ENCODE results near the gene MCF2L.

The MCF2L gene

GRCh38 chr13:113014752-113015745 is 46.0 kb downstream of the MCF2L start:
- no peak for DNase-seq (ENCODE audit: extremely low read depth in 1 of 2, low read depth in 1 of 2)

DNA sequence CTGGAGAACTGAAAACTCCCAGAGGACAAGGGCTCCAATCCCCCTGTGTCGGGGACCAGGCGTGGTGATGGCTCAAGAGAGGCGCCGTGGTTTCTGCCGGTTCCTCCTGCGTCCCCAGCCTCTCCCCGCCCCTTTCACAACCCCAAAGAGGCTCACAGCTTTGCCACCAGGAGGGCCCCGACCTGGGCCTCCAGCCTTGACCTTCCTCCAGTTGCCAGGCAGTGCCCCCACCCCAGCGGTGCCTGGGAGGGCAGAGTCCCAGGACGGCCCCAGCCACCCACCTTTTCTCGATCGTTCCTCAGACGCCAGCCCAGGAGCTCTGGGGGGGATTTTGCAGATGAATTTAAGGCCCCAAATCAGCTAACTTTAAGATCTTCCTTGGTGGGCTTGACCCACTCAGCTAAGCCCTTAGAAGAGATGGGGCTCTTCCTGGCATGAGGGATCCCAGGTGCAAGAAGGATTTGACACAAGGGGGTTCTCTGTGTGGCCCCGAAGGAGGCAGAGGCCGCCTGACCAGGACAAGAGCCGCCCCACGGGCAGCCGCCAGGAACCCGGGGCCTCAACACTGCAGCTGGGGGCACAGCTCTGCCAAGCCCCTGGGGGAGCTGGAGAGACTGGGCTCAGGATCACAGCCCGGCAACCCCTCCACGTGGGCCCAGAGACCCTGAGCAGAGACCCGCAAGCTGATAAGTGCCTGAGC is 47.0 kb downstream of the MCF2L start:
- no peak for DNase-seq (ENCODE audit: extremely low read depth in 1 of 2, low read depth in 1 of 2)

DNA sequence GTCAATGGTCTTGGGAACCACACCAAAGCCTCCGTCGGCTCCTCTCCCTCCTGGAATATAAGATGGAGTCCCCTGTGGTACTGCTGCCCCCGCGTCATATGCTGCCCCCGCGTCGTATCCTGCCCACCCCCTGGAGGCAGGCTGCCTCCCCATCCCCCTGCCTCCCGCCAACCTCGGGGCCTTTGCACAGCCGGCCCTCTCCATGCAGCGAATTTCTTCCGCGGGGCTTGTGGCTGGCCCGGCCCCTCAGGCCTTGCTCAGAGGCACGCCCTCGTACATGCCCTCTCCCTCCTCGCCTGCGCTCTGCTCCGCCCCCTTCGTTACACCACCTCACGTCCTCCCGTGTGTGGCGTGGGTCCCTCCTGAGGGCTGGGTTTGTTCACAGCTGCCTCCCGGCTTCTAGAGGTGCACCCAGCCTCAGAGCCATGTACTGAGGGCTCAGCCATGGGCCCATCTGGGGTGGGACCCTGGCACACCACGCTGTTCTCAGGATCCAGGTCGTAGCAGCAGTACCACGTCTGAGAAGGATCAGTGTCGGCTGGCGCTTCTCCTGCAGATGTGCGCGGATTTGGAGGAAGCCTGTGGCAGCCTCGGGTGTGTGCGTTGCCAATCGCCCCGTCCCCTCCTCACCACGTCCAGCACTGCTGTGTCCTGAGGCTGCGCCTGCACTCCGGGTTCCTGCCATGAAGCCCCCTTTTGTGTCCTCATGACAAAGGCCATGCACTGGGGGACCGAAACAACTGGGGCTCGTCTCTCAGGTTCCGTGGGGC is 47.7 kb downstream of the MCF2L start:
- no peak for DNase-seq (ENCODE audit: extremely low read depth in 1 of 2, low read depth in 1 of 2)

GRCh38 chr13:113017506-113018215 is 48.6 kb downstream of the MCF2L start:
- DNase-seq (ENCODE audit: extremely low read depth in 1 of 2, low read depth in 1 of 2) = no peak

GRCh38 chr13:113018676-113019465 is 49.9 kb downstream of the MCF2L start:
- no peak for DNase-seq (ENCODE audit: extremely low read depth in 1 of 2, low read depth in 1 of 2)

DNA sequence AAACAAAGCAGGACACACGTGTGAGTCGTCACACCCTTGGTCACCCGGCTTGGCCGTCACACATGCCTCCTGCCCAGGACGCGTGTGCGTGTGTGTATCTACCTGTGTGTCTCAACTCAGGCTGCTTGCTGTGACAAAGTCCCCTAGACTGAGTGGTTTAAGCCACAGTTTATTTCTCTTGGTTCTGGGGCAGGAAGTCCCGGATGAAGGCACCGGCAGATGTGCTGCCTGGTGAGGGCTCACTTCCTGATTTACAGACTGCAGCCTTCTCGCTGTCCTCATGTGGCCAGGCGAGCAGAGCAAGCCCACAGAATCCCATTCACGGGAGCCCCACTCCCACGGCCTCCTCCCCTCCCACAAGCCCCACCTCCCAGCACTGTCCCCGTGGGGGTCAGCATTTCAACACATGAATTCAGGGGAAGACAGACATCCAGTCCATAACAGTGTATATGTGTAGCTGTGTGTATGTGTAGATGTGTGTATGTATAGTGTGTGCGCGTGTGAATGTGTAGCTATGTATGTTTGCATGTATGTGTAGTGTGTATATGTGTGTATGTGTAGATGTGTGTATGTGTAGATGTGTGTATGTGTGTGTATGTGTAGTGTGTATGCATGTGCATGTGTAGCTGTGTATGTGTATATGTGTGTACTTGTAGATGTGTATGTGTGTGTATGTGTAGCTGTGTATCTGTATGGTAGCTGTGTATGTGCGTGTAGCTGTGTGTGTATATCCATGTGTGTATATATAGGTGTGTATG is 51.5 kb downstream of the MCF2L start:
- no peak for DNase-seq (ENCODE audit: extremely low read depth in 1 of 2, low read depth in 1 of 2)

- DNase-seq (ENCODE audit: extremely low read depth in 1 of 2, low read depth in 1 of 2) = no peak
These were observed 52.4 kb downstream of the MCF2L start for GRCh38 chr13:113021391-113021790.

- no peak for DNase-seq (ENCODE audit: extremely low read depth in 1 of 2, low read depth in 1 of 2)
These were observed 52.8 kb downstream of the MCF2L start for GRCh38 chr13:113021811-113022210.

- no peak for DNase-seq (ENCODE audit: extremely low read depth in 1 of 2, low read depth in 1 of 2)
These were observed 53.4 kb downstream of the MCF2L start for GRCh38 chr13:113022391-113022744.

GRCh38 chr13:113022745-113023574 is 53.9 kb downstream of the MCF2L start:
- DNase-seq (ENCODE audit: extremely low read depth in 1 of 2, low read depth in 1 of 2) = no peak

- DNase-seq (ENCODE audit: extremely low read depth in 1 of 2, low read depth in 1 of 2) = no peak
These were observed 54.8 kb downstream of the MCF2L start for GRCh38 chr13:113023694-113024430.

DNA sequence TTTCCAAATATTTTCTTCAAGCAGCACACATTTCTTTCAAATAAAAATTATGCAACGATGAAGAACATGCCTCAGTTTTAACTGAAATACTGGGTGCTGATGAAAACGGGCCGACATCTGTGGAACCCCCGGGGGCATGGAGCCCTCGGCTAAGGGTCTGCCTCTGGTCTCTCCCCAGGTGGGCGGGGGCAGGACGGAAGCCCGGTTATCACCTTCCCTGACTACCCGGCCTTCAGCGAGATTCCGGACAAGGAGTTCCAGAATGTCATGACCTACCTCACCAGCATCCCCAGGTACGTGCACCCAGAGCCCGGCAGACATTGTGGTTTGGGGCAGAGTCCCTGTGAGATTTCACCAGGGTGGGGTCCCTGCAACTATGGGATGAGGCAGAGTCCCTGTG is 55.5 kb downstream of the MCF2L start:
- no peak for DNase-seq (ENCODE audit: extremely low read depth in 1 of 2, low read depth in 1 of 2)

DNA sequence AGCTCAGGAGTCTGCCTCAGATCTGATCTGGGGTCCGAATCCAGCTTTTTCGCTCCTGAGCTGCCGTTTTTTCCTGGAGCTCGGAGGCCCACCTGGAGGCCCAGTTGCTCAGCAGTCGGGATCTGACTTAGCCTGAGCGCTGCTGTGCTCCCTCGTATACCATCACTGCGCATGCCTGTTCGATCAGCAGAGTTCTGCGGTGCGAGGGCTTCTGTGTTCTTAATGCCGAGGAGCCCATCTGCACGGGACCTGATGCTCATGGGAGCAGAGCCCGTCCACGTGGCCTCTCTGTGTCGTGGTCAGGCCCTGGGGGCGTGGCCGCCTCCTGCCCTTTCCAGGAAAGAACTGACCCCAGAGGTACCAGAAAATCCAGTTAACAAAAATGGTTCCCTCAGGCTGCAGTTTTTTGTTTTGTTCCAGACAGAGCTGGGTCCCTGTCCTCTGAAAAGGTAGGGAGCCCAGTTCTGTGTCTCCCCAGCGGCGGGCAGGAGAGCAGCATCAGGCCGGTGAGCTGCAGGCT is 57.4 kb downstream of the MCF2L start:
- DNase-seq (ENCODE audit: extremely low read depth in 1 of 2, low read depth in 1 of 2) = no peak

GRCh38 chr13:113027095-113027494 is 58.1 kb downstream of the MCF2L start:
- no peak for DNase-seq (ENCODE audit: extremely low read depth in 1 of 2, low read depth in 1 of 2)

- no peak for DNase-seq (ENCODE audit: extremely low read depth in 1 of 2, low read depth in 1 of 2)
These were observed 58.6 kb downstream of the MCF2L start for GRCh38 chr13:113027566-113027965.

- DNase-seq (ENCODE audit: extremely low read depth in 1 of 2, low read depth in 1 of 2) = no peak
These were observed 59.5 kb downstream of the MCF2L start for GRCh38 chr13:113028336-113029060.

DNA sequence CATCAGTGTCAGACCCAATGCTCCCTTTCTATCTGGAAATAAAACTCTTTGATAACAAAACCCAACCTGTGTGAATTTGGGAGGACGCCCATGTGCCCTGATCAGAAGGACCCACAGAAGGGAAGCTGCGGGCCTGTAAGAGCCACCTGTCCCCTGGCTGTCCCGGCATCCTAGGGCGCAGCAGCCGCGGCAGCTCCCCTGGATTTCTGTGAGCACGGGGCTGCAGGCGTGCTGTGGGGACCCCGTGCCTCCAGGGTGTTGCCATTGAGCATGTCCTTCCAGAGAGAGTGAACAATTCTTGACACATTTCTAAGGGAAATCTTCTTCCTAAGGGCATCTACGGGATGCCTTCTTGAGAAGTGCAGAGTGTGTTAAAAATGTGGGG is 60.0 kb downstream of the MCF2L start:
- DNase-seq (ENCODE audit: extremely low read depth in 1 of 2, low read depth in 1 of 2) = no peak
